Measurements from ENCODE around the gene DSCAM. TPM values are rescaled to one million over a fixed set of nuclear protein-coding genes. Genes with fewer than 3 reads are reported as not detected.

DSCAM gene
- total RNA-seq, 1 experiment from 2014 or later: not detected

- no peaks in the 10 kb centered on the region for H3K36me3 ChIP-seq (ENCODE audit: control insufficient read depth in 1 of 2, insufficient read depth in 2 of 2, low read length in 2 of 2)
- RAD21 ChIA-PET (ENCODE audit: low non-redundant PET in 1 of 2, low total read pairs in 2 of 2, uncharacterized antibody in 2 of 2, unreplicated experiment in 2 of 2): no interaction called here
- CTCF ChIA-PET: no interaction called here
- intact Hi-C loops (cut with micrococcal nuclease): no loop called here
- H3K4me1 ChIP-seq (ENCODE audit: control insufficient read depth in 1 of 2, insufficient read depth in 2 of 2, low read length in 2 of 2): no peaks in the 10 kb centered on the region
- no peaks in the 10 kb centered on the region for H3K9me2 ChIP-seq (ENCODE audit: insufficient read depth)
- H3K4me3 ChIP-seq (replicated peaks in 1 of 2; ENCODE audit: low read depth in 1 of 2, low read length in 2 of 2): no peak overlapping the region
- no peaks in the 10 kb centered on the region for H3K79me2 ChIP-seq (ENCODE audit: insufficient read depth, low read length)
- BruUV-seq (replicated peaks): no TSS peak
- no peak overlapping the region for H2AFZ ChIP-seq (ENCODE audit: low read depth, low read length, poor library complexity, severe bottlenecking)
- H3K4me2 ChIP-seq (ENCODE audit: low read length): no peak overlapping the region
- H3K9ac ChIP-seq (ENCODE audit: low read length): no peak overlapping the region
- H3K9me3 ChIP-seq (ENCODE audit: control insufficient read depth in 1 of 2, insufficient read depth in 1 of 2, low read depth in 1 of 2, low read length in 2 of 2): peaks cover 15 to 35% of the 10 kb centered on the region in 2 experiments; a peak in 2 of 4 replicates
- H3K27ac ChIP-seq (ENCODE audit: low read depth, low read length): no peak overlapping the region
- POLR2A ChIA-PET: no interaction called here
- no peaks in the 10 kb centered on the region for H3K27me3 ChIP-seq (ENCODE audit: insufficient read depth, low read length)
- TF ChIP-seq POLR2A (IDR thresholded peaks at IDR 0.05; ENCODE audit: borderline replicate concordance, extremely low read depth, insufficient read depth, insufficient read length) (no peak), CBX3 (IDR thresholded peaks at IDR 0.05; ENCODE audit: low read depth) (no peak), YY1 (IDR thresholded peaks at IDR 0.05; ENCODE audit: extremely low read depth, insufficient replicate concordance, low read depth, low read length) (no peak), POLR2AphosphoS5 (IDR thresholded peaks at IDR 0.05; ENCODE audit: low read depth, low read length) (no peak), FOSL1 (IDR thresholded peaks at IDR 0.05; ENCODE audit: low read depth) (no peak), ZNF274 (IDR thresholded peaks at IDR 0.05; ENCODE audit: low read depth, low read length) (no peak), SP1 (IDR thresholded peaks at IDR 0.05; ENCODE audit: low read depth) (no peak), EZH2phosphoT487 (IDR thresholded peaks at IDR 0.05; ENCODE audit: borderline replicate concordance) (no peak)
- TF ChIP-seq, protein P1, sequence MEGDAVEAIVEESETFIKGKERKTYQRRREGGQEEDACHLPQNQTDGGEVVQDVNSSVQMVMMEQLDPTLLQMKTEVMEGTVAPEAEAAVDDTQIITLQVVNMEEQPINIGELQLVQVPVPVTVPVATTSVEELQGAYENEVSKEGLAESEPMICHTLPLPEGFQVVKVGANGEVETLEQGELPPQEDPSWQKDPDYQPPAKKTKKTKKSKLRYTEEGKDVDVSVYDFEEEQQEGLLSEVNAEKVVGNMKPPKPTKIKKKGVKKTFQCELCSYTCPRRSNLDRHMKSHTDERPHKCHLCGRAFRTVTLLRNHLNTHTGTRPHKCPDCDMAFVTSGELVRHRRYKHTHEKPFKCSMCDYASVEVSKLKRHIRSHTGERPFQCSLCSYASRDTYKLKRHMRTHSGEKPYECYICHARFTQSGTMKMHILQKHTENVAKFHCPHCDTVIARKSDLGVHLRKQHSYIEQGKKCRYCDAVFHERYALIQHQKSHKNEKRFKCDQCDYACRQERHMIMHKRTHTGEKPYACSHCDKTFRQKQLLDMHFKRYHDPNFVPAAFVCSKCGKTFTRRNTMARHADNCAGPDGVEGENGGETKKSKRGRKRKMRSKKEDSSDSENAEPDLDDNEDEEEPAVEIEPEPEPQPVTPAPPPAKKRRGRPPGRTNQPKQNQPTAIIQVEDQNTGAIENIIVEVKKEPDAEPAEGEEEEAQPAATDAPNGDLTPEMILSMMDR (IDR thresholded peaks at IDR 0.05 in 2 of 3, conservative IDR thresholded peaks at IDR 0.05 in 1 of 3; ENCODE audit: borderline replicate concordance in 1 of 3, insufficient read depth in 1 of 3, low read depth in 2 of 3, low read length in 2 of 3): no peak
- TF ChIP-seq, protein P2, sequence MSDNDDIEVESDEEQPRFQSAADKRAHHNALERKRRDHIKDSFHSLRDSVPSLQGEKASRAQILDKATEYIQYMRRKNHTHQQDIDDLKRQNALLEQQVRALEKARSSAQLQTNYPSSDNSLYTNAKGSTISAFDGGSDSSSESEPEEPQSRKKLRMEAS (IDR thresholded peaks at IDR 0.05): no peak
- no peaks in the 10 kb centered on the region for H4K20me1 ChIP-seq (ENCODE audit: insufficient read depth)
- no peak for DNase-seq (ENCODE audit: low read depth, low spot score)
- ATAC-seq: no peak
Observed at GRCh38 chr21:40851749-40852148, 4.8 kb upstream of the DSCAM start.

Measured in HCT116 (cell line).